K562 (cell line): Measurements from ENCODE around the gene CLCN6. TPM values are rescaled to one million over a fixed set of nuclear protein-coding genes. Genes with fewer than 3 reads are reported as not detected.
A peak's percentile ranks its signal among the peaks of the same experiment; 100 is the strongest.

ENCODE experiments used
- ASH1L ChIP-seq: fragments of 450-650 bp; IDR thresholded peaks from 2 replicates; pipeline ENCODE4 v1.6.1; 2018; ENCODE audit warnings: borderline replicate concordance, mild to moderate bottlenecking, low read depth; ENCODE audit not compliant: partially characterized antibody
- CHD2 ChIP-seq: IDR thresholded peaks from 2 replicates; pipeline ENCODE4 v1.6.1; 2011; ENCODE audit warnings: low read depth, low read length
- E2F3 ChIP-seq: fragments of 250-450 bp; sonication (Bioruptor Pico); IDR thresholded peaks from 2 replicates; pipeline ENCODE4 v1.4.0; 2020; ENCODE audit warnings: mild to moderate bottlenecking
- GATA2 ChIP-seq: sonication (generic); formaldehyde crosslinking; IDR thresholded peaks from 2 replicates; pipeline ENCODE4 v1.4.0; 2020; ENCODE audit warnings: mild to moderate bottlenecking, missing genetic modification reagents
- JUND ChIP-seq, 2 experiments: IDR thresholded peaks; 2 replicates in 1 of 2; 3 replicates in 1 of 2; pipeline ENCODE4 v1.6.1; 2011; ENCODE audit warnings: borderline replicate concordance in 2 of 2, low read depth in 2 of 2, low read length in 2 of 2, improper control_type of control experiment in 1 of 2, missing biosample characterization in 1 of 2, missing genetic modification characterization in 1 of 2, missing genetic modification reagents in 1 of 2
- KDM2B ChIP-seq: fragments of 250-450 bp; sonication (Bioruptor Pico); IDR thresholded peaks from 2 replicates; pipeline ENCODE4 v1.8.0; 2021; ENCODE audit warnings: mild to moderate bottlenecking, moderate library complexity
- L3MBTL2 ChIP-seq: fragments of 450-650 bp; IDR thresholded peaks from 2 replicates; pipeline ENCODE4 v1.6.1; 2016; ENCODE audit warnings: mild to moderate bottlenecking, moderate library complexity
- MIER1 ChIP-seq: fragments of 450-650 bp; IDR thresholded peaks from 2 replicates; pipeline ENCODE4 v1.6.1; 2016; ENCODE audit warnings: antibody characterized with exemption, mild to moderate bottlenecking, low read depth
- NR2C1 ChIP-seq, 2 experiments: fragments of 450-650 bp; IDR thresholded peaks; 2 replicates each; pipeline ENCODE4 v1.6.1; 2017; ENCODE audit warnings: mild to moderate bottlenecking in 2 of 2, antibody characterized with exemption in 1 of 2, inconsistent platforms in 1 of 2, missing compliant biosample characterization in 1 of 2, missing genetic modification characterization in 1 of 2
- PBX2 ChIP-seq, 2 experiments: IDR thresholded peaks in 1 of 2; conservative IDR thresholded peaks in 1 of 2; 2 replicates each; pipeline ENCODE4 v1.6.1; 2016; ENCODE audit warnings: low read depth in 2 of 2, mild to moderate bottlenecking in 1 of 2, missing compliant biosample characterization in 1 of 2, missing genetic modification characterization in 1 of 2, moderate library complexity in 1 of 2
- PHF8 ChIP-seq: fragments of 200-600 bp; sonication (generic); IDR thresholded peaks from 2 replicates; pipeline ENCODE4 v1.6.1; 2012; ENCODE audit warnings: mixed run types, mild to moderate bottlenecking, inconsistent platforms, low read length, moderate library complexity, borderline replicate concordance
- RAD21 ChIP-seq, 2 experiments: fragments of 250-450 bp in 1 of 2; fragments of 450-650 bp in 1 of 2; sonication (Bioruptor Pico) in 1 of 2; formaldehyde crosslinking in 1 of 2; IDR thresholded peaks in 1 of 2; conservative IDR thresholded peaks in 1 of 2; 2 replicates each; pipeline versions ENCODE4 v1.4.0 to v1.8.0; 2020 to 2022; ENCODE audit warnings: mild to moderate bottlenecking in 2 of 2, moderate library complexity in 1 of 2
- RBM39 ChIP-seq: fragments of 200-400 bp; formaldehyde crosslinking; optimal IDR thresholded peaks from 2 replicates; pipeline ENCODE3; 2018; ENCODE audit warnings: low read depth, low read length
- UBTF ChIP-seq, 2 experiments: IDR thresholded peaks; 2 replicates each; pipeline ENCODE4 v1.6.1; 2012; ENCODE audit warnings: improper control_type of control experiment in 2 of 2, low read depth in 2 of 2, low read length in 2 of 2, borderline replicate concordance in 1 of 2
- ZBTB12 ChIP-seq: fragments of 250-450 bp; sonication (Bioruptor Pico); IDR thresholded peaks from 2 replicates; pipeline ENCODE4 v1.4.0; 2020
- ZNF444 ChIP-seq: fragments of 250-450 bp; sonication (Bioruptor Pico); IDR thresholded peaks from 2 replicates; pipeline ENCODE4 v1.4.0; 2020; ENCODE audit warnings: mild to moderate bottlenecking, moderate library complexity
- ZNF511 ChIP-seq: sonication (generic); formaldehyde crosslinking; IDR thresholded peaks from 2 replicates; pipeline ENCODE4 v1.8.0; 2022; ENCODE audit warnings: mild to moderate bottlenecking, missing genetic modification reagents
- ZNF584 ChIP-seq: fragments of 200-800 bp; sonication (Bioruptor generic); IDR thresholded peaks from 2 replicates; pipeline ENCODE4 v1.6.1; 2016; ENCODE audit warnings: low read depth, mild to moderate bottlenecking, missing genetic modification characterization, missing compliant biosample characterization
- ZNF717 ChIP-seq: fragments of 250-450 bp; sonication (Bioruptor Pico); IDR thresholded peaks from 2 replicates; pipeline ENCODE4 v1.5.0; 2021
- polyA plus RNA-seq, 8 experiments: library from polyadenylated mRNA; depleted of rRNA in 4 of 8; stranded (reverse) in 5 of 8; unstranded in 3 of 8; fragments of >200 nt; fragmentation: Nextera tagmentation in 2 of 8; fragmentation: Illumina TruSeq in 1 of 8; extraction: Ambion mirVana in 2 of 8; extraction: Trizol in 1 of 8; gene quantifications; 2 replicates each; pipeline versions ENCODE4 v1.2.1 to v1.2.3, GENCODE V29; 2011 to 2014; ENCODE audit warnings: inconsistent platforms in 1 of 8, missing spikeins in 1 of 8
- total RNA-seq, 7 experiments: library from RNA; depleted of rRNA in 6 of 7; stranded (reverse); fragments of >200 nt in 6 of 7; fragmentation: Illumina TruSeq in 2 of 7; extraction: Trizol in 2 of 7; gene quantifications; 2 replicates each; pipeline versions ENCODE4 v1.2.1 to v1.2.3, GENCODE V29; 2011 to 2021; ENCODE audit warnings: low replicate concordance in 1 of 7

Gene CLCN6
- total and polyA plus RNA-seq, 9 of the 15 experiments (the other 6 are each of a cell fraction or from before 2014, with no cell fraction given), result 2.0 to 21.8 (median 13.6) TPM

- TF ChIP-seq UBTF (IDR thresholded peaks at IDR 0.05; ENCODE audit: borderline replicate concordance in 1 of 2, low read depth in 2 of 2, low read length in 2 of 2) (peak in 1 of 2 experiments; percentile 86; a peak in 1 of 4 replicates), E2F3 (no peak), ZNF584 (peak; percentile 82), PHF8 (peak; percentile 14; the same call in 1 of the 2 replicates), MIER1 (no peak), KDM2B (0 out of 2 replicates have a peak, but pooled peaks have one; percentile 79), PBX2 (CRISPR knock-in tag; IDR thresholded peaks at IDR 0.05; ENCODE audit: low read depth) (no peak), PBX2 (tag; conservative IDR thresholded peaks at IDR 0.05; ENCODE audit: low read depth) (no peak; the same call in 1 of the 2 replicates), ZNF717 (CRISPR knock-in tag) (peak; percentile 79; the same call in 1 of the 2 replicates), ASH1L (no peak), L3MBTL2 (peak; percentile 65), JUND (IDR thresholded peaks at IDR 0.05; ENCODE audit: borderline replicate concordance, low read depth, low read length) (peak; percentile 85), JUND (tag; IDR thresholded peaks at IDR 0.05; ENCODE audit: borderline replicate concordance, low read depth, low read length) (peak; percentile 83; the same call in 2 of the 3 replicates), ZNF511 (CRISPR knock-in tag) (0 out of 2 replicates have a peak, but pooled peaks have one; percentile 36), RAD21 (CRISPR knock-in tag; conservative IDR thresholded peaks at IDR 0.05 in 1 of 2, IDR thresholded peaks at IDR 0.05 in 1 of 2) (peak; percentile 4 to 35; a peak in 2 of 4 replicates), ZNF444 (CRISPR knock-in tag) (no peak), RBM39 (no peak), GATA2 (CRISPR knock-in tag) (peak; percentile 58; the same call in 1 of the 2 replicates), ZBTB12 (CRISPR knock-in tag) (peak; percentile 12; the same call in 1 of the 2 replicates), CHD2 (peak; percentile 9; the same call in 1 of the 2 replicates), NR2C1 (IDR thresholded peaks at IDR 0.05) (no peak), NR2C1 (tag; IDR thresholded peaks at IDR 0.05) (peak; percentile 90)
Measured at GRCh38 chr1:11797525-11798216, 8.3 kb upstream of the CLCN6 start (continued).
